Ascending aorta (tissue), 2 donors: ENCODE data around the gene DIAPH2. TPM values are rescaled to one million over a fixed set of nuclear protein-coding genes. Genes with fewer than 3 reads are reported as not detected.

ENCODE experiments used
- DNase-seq, 2 donors: peaks; one replicate each; pipeline ENCODE4 v3.0.0-alpha.2; 2019; ENCODE audit warnings: low spot score in 2 of 2
- H3K27ac ChIP-seq, 2 donors: fragments of 200-600 bp; sonication (generic); one replicate each; pipeline ENCODE4 v1.5.1; 2016 to 2017; ENCODE audit warnings: mild to moderate bottlenecking in 1 of 2
- H3K27me3 ChIP-seq: fragments of 200-600 bp; sonication (generic); one replicate; pipeline ENCODE4 v1.5.1; 2017
- H3K36me3 ChIP-seq, 2 donors: fragments of 200-600 bp; sonication (generic); one replicate each; pipeline ENCODE4 v1.5.1; 2016
- H3K4me1 ChIP-seq, 2 donors: fragments of 200-600 bp; sonication (generic); one replicate each; pipeline ENCODE4 v1.5.1; 2016 to 2017; ENCODE audit warnings: mild to moderate bottlenecking in 1 of 2
- H3K4me3 ChIP-seq, 2 donors: fragments of 200-600 bp; sonication (generic); one replicate each; pipeline ENCODE4 v1.5.1; 2016 to 2017; ENCODE audit warnings: mild to moderate bottlenecking in 1 of 2
- H3K9me3 ChIP-seq, 2 donors: fragments of 200-600 bp; sonication (generic); one replicate each; pipeline ENCODE4 v1.5.1; 2016
- intact Hi-C: fragments of 100-400 bp; cut with DNase I; formaldehyde crosslinking; loops from one replicate; pipeline ENCODE4 v1.15.1; 2023
- total RNA-seq: library from RNA; depleted of rRNA; stranded (reverse); fragments of >200 nt; gene quantifications from one replicate; pipeline ENCODE4 v1.1.0, GENCODE V29; 2016
- TF ChIP-seq, protein P1 (sequence below), 3 experiments: fragments of 200-600 bp in 2 of 3; fragments of 450-650 bp in 1 of 3; sonication (generic) in 2 of 3; IDR thresholded peaks; one replicate each; pipeline ENCODE4 v1.5.1; 2016 to 2019; ENCODE audit warnings: antibody characterized with exemption in 3 of 3, mild to moderate bottlenecking in 1 of 3, moderate library complexity in 1 of 3

The DIAPH2 gene
- total RNA-seq, 1 donor from 2014 or later, result 27.9 TPM

DNA sequence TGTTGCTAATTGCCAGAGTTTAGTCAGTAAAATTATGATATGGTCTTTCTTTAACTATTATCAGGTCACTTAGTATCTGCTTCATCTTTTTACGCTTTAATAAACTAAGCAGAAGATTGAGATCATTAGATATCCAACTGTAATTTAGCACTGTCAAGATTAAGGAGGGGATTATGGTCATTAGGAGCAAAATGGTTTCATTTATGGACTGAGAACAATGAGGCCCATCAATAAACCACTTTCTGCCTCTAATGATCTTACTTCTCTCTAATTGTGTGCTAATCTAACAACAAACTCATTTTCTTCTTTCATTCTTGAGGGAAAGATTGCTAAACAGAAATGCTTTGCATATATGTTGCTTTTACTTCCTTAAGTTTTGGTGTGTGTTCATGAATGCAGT, 539.5 kb downstream of the DIAPH2 start:
- Histone ChIP-seq H3K36me3 (no peaks in the 10 kb centered on the region), H3K27me3 (no peaks in the 10 kb centered on the region), H3K4me1 (no peaks in the 10 kb centered on the region), H3K9me3 (no peaks in the 10 kb centered on the region), H3K27ac (no peak overlapping the region), H3K4me3 (no peak overlapping the region)
- TF ChIP-seq, protein P1, sequence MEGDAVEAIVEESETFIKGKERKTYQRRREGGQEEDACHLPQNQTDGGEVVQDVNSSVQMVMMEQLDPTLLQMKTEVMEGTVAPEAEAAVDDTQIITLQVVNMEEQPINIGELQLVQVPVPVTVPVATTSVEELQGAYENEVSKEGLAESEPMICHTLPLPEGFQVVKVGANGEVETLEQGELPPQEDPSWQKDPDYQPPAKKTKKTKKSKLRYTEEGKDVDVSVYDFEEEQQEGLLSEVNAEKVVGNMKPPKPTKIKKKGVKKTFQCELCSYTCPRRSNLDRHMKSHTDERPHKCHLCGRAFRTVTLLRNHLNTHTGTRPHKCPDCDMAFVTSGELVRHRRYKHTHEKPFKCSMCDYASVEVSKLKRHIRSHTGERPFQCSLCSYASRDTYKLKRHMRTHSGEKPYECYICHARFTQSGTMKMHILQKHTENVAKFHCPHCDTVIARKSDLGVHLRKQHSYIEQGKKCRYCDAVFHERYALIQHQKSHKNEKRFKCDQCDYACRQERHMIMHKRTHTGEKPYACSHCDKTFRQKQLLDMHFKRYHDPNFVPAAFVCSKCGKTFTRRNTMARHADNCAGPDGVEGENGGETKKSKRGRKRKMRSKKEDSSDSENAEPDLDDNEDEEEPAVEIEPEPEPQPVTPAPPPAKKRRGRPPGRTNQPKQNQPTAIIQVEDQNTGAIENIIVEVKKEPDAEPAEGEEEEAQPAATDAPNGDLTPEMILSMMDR (IDR thresholded peaks at IDR 0.05), result no peak
- no peak for DNase-seq
- intact Hi-C loops, result no loop called here

DNA sequence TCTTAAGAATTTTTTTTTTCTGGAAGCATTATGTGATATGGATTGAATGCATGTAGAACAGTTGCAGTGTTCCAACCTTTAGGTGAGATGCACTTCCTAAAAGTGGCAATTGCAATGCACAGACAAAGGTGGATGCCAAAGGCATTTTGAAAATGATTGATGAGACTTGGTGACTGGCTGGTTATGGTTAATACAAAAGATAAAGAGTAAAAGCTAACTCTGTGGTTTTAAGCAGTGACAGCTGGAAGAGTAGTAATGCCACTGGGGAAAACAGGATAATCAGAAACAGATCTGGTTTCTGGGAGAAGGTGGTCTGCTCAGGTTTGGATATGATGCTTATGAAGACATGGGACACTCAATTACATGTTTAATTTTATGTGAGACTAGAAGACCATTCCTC, 544.7 kb downstream of the DIAPH2 start:
- no peak for DNase-seq
- no peak overlapping the region for H3K4me3 ChIP-seq
- TF ChIP-seq, protein P1 (IDR thresholded peaks at IDR 0.05), result no peak
- no peaks in the 10 kb centered on the region for H3K9me3 ChIP-seq
- no peaks in the 10 kb centered on the region for H3K4me1 ChIP-seq
- H3K27me3 ChIP-seq, result no peaks in the 10 kb centered on the region
- intact Hi-C loops, result no loop called here
- H3K27ac ChIP-seq, result no peak overlapping the region
- no peaks in the 10 kb centered on the region for H3K36me3 ChIP-seq

DNA sequence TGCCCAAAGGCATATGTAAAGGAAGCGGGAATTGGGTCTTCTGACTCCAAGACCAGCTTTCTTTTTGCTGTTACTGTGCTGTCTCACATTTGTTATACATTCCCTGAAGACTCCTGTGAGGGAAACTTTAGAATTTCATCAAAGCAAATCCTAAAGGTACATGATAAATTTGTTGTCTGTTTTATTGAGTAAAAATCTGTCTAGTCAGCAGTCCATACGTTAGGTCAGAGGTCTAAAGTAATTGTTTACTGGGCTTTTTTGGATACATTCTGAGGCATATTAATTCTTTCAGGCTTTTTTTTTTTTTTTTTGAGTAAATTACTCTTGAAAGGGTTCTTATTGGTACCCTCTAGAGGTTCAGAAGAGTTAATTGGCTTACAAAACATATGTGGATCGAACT, 546.3 kb downstream of the DIAPH2 start:
- Histone ChIP-seq H3K4me1 (no peaks in the 10 kb centered on the region), H3K27me3 (no peaks in the 10 kb centered on the region), H3K9me3 (no peaks in the 10 kb centered on the region), H3K36me3 (no peaks in the 10 kb centered on the region), H3K4me3 (no peak overlapping the region), H3K27ac (no peak overlapping the region)
- TF ChIP-seq, protein P1 (IDR thresholded peaks at IDR 0.05), result no peak
- intact Hi-C loops, result no loop called here
- no peak for DNase-seq

DNA sequence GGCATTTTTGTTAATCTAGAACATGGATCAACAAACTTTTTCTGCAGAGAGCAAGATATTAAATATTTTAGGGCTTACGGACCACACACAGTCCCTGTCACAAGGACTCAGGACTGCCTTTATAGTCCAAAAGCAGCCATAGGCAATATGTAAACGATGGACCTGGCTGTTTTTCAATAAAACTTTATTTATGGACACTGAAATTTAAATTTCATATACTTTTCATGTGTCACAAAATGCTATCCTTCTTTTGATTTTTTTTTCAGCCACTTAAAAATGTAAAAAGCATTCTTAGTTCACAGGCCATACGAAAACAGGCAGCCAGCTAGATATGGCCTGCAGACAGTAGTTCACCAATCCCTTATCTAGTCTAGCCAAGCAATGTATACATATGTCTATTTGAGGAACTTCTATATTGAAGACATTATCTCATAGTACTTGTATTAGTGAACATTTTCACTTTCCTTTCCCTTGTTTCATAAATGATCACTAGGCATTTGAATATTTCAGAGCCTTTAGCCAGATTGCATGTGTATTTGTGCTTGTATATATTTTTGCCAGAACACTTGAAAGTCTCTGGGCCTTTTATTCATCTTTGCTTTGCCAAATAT, 549.9 kb downstream of the DIAPH2 start:
- intact Hi-C loops, result no loop called here
- no peak for DNase-seq
- Histone ChIP-seq H3K4me1 (no peaks in the 10 kb centered on the region), H3K4me3 (no peak overlapping the region), H3K9me3 (no peaks in the 10 kb centered on the region), H3K27me3 (no peaks in the 10 kb centered on the region), H3K27ac (no peak overlapping the region), H3K36me3 (no peaks in the 10 kb centered on the region)
- TF ChIP-seq, protein P1 (IDR thresholded peaks at IDR 0.05), result no peak

DNA sequence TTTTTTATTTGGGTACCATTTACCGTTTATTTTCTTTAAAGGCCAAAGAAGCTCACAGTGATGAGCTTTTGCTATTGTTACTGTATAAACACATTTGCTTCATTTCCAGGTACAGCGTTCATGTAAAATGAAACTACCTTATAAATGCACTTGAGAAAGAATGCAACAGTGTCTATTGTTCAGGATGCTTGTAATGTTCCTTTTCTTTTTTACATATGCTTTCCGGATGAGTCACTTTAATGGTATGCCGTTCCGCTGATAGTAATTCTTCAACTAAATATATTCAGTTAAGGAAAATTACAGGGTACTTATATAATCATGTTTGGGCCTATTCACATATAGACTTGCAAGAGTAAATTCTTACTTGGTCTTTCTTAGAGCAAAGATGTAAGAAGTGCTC, 554.0 kb downstream of the DIAPH2 start:
- no peaks in the 10 kb centered on the region for H3K36me3 ChIP-seq
- TF ChIP-seq, protein P1 (IDR thresholded peaks at IDR 0.05), result no peak
- H3K27me3 ChIP-seq, result no peaks in the 10 kb centered on the region
- no peaks in the 10 kb centered on the region for H3K9me3 ChIP-seq
- no peaks in the 10 kb centered on the region for H3K4me1 ChIP-seq
- H3K27ac ChIP-seq, result no peak overlapping the region
- no peak overlapping the region for H3K4me3 ChIP-seq
- intact Hi-C loops, result no loop called here
- DNase-seq, result no peak

DNA sequence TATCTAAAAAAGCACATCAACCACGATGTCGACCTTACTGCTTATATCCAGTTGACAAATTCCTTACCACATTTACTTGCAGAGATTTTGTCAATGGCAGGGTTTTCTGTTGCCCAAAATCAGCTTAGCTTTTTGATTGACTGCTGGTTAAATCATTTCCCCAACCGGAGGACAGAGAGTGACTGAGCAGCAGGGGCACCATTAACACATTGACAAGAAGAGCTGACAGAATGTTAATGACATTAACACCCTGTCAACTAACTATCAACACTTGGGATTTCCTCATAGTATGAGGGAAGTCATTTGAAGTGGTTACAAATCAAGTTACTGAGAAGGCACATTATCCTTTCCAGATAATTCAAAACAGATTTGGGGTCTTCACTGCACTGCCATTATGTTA, 567.5 kb downstream of the DIAPH2 start:
- DNase-seq, result no peak
- intact Hi-C loops, result no loop called here

More for the DNA sequence above, 567.5 kb downstream of the DIAPH2 start:
- Histone ChIP-seq H3K4me1 (no peaks in the 10 kb centered on the region), H3K27me3 (no peaks in the 10 kb centered on the region), H3K9me3 (no peaks in the 10 kb centered on the region), H3K4me3 (no peak overlapping the region), H3K27ac (no peak overlapping the region), H3K36me3 (no peaks in the 10 kb centered on the region)
- TF ChIP-seq, protein P1 (IDR thresholded peaks at IDR 0.05), result no peak
